Measurements from ENCODE around the gene SCN2B.

The SCN2B gene

DNA sequence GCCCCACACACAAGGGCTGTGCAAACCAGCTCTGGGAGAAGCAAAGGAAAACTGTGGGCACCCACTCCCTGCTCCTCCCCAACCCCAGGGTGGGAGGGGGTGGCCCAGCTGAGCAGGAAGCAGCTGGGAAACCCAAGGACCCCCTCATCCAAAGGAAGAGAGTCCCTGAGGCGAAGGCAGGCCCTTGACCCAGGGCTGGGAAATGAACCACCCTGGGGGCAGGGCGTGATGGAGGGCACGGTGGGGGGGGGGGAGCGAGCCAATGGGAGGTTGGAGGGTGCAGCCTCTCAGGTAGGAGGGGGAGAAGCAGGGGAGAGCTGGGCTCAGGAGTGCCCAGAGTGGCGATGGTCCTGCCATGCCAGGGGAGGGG is 40.7 kb downstream of the SCN2B start:
- DNase-seq (ENCODE audit: extremely low read depth in 1 of 2, low read depth in 1 of 2) = no peak

DNA sequence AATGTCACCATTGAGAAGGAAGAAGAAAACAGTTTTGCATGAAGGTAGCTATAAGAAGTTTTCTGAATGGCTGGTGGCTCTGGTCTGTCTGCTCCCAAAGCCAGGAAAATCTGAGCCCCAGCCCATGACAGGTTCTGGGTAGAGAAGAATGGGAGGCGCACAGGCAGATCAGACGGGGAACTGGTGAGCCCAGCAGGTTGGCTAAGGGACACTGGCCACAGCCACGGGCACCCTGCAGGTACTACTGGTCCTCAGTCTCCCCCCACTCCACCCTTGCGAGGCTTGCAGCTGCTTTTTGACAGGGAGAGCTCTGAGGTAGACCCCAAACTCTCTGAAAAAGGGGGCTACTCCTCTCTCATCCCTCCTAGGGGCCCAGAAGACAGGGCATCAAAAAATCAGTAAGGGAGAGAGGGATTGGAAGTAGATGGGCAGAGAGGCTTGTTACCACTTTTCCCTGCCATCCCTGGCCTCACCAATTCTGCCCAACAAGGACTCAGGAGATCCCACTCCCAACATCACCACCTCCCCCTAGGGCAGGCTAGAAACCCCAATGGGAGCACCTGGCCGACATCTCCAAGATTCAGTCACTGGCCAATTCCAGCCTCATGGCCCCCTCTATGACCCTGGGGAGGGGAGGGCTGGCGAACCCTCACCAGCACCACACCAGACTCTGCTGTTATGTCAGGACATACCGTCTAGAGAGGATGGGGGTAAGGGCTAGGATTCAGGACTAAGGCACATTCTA is 41.2 kb downstream of the SCN2B start:
- no peak for DNase-seq (ENCODE audit: extremely low read depth in 1 of 2, low read depth in 1 of 2)

DNA sequence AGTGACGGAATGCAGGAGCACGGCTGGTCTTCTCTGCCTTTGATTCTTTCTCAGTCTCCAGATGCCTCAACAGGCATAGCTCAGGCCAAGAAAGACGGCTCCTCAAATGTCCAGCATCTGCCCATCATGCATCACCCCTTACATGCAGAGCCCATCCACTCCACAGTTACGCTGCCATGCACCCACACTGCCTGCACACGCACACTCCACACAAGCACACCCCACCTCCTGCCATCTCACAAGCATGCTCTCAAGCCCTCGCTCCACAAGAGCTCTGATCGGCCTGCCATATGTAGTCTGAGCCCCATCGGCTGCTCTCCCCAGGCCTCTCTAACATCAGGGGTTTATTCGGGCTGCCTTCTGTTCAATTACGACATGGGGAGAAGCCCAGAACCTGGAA is 42.6 kb downstream of the SCN2B start:
- no peak for DNase-seq (ENCODE audit: extremely low read depth in 1 of 2, low read depth in 1 of 2)

DNA sequence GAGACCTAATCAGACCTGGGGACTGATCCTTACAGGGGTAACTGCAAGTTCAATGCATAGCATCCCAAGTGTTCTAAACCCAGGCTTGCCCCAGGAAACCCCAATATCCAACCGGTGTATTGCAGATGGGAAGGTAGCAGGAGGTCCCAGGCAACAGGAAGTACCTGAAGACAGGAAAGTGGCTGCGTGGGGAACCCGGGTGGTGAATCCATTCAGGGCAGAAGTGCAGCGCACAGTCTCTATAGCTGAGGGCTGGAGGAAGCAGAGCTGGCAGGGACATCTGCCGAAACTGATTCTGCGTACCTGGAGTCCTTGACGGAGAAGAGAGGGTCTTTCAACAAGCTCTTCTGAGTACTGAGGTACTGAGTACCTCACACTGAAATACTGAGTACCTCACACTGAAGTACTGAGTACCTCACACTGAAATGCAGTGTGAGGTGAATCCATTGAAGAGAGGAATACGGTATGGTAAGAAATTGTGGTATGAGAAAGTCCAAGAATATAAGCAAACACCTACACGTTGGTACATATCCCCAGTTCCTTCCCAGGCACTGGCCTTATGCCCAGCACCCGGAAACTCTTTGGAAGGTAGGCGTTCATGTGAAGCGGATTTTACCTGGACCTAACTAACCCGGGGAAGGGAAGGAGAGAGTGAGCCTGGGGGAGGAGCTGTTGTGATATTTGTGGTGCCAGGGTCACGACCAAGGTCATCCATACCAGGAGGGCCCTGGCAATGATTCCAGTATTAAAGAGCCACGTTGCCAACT is 43.9 kb downstream of the SCN2B start:
- no peak for DNase-seq (ENCODE audit: extremely low read depth in 1 of 2, low read depth in 1 of 2)

DNA sequence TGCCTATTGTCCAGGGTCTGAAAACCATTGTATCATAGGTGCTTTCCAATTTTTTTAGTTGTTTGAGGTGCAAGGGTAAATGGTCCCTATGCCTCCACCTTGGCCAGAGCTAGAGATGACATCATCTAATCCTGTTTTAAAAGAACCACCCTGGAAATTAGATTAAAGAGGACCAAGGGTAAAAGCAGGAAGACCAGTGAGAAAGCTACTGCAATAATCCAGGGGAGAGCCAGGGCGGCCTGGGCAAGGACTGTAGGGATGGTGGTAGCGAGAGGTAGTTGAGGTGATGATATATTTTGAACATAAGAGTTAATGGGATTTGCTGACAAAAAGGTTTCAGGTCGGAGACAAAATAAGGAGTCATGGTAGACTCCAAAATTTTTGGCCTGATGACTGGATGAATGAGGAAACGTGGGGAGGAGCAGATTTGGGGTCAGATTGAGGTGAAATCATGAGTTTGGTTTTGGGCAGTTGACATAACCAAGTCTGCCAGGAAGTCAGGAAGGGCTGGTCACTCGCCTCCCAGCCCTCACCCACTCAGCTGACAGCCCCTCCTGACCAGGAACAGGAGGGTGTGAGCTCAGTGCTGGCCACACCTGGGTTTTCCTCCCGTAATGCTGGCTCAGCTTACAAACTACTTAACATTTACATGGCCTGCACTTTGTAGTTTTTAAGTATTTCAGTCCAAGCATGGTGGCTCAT is 46.8 kb downstream of the SCN2B start:
- DNase-seq (ENCODE audit: extremely low read depth in 1 of 2, low read depth in 1 of 2) = no peak

DNA sequence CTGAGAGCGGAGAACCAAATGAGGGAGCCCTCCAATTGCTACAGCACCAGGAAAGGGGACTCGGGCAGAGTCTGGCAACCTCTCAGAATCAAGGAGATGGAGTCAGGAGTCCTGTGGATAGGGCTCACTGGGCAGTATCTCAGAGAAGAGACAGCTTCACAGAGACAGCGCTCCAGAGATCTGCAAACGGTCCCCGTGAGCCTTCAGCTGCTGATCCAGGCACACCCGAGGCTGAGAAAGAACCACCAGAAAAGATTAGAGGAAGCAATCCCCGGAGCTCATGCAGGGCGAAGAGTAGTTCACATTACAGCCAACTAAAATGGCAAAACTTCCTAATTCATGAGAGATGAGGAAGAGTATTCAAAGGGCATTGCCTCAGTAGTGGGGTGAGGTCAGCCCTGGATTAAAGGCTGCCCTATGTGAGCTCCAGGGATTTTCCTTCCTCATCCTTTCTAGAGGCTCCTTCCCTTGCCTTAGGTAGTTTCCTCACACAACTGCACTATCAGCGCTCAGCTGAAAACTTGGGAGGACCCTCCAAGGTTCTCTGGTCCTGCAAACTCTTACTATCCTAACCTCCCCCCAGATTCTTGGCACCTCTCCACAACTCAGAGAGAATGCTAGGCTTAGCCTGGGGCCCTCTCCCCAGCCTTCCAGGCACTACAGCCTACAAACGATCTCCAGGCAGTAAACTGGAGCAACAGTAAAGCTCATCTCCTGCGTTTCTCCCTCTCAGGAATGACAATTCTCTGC is 47.5 kb downstream of the SCN2B start:
- no peak for DNase-seq (ENCODE audit: extremely low read depth in 1 of 2, low read depth in 1 of 2)

DNA sequence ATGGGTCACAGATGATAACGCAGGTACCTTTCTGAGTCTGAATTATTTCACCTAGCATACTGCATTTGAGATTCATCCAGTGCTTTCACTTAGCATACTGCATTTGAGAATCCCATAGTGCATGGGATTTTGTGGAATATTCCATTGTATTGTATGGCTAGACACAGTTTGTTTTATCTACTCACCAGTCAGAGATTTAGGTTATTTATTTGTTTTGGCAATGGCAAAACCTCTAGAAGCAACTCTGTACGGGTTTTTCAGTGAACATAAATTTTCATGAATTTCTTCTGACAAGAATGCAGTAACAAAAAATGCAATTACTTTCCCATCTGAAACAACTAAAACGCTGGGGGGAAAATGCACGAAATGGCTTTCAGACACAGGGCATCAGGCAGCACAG is 48.1 kb downstream of the SCN2B start:
- no peak for DNase-seq (ENCODE audit: extremely low read depth in 1 of 2, low read depth in 1 of 2)

DNA sequence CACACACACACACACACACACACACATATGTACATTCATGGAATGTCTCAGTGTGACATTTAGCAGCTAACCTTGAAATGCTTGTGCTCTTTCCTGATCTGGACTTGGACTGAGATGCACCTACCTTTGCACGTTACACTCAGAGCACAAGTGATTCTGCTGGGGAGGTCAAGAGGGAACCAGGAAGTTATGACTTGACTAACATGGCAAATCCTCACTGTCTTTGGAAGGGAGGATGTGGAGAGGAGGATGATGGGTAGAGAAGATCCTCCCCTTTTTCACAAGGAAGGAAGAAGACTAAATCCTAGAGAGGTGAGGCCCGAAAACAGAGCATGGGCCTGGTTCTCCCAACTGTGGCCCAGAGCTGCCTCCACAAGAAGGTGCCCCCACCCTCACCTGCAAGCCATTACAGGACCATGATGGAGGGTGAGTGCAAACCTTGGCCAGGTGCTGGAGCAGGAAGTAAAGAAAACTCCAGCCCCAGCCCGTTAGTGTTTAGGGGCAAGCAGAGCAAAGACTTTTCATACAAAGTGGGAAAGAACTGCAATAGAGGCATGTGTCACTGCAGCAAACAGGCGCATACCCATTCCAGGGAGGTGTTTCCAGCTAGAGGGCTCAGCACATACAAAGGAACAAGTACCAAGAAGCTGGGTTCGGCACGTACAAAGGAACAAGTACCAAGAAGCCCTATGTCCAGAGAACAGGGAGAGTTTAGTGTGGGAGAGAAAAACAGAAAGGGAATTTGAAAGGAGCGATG is 50.2 kb downstream of the SCN2B start:
- no peak for DNase-seq (ENCODE audit: extremely low read depth in 1 of 2, low read depth in 1 of 2)

DNA sequence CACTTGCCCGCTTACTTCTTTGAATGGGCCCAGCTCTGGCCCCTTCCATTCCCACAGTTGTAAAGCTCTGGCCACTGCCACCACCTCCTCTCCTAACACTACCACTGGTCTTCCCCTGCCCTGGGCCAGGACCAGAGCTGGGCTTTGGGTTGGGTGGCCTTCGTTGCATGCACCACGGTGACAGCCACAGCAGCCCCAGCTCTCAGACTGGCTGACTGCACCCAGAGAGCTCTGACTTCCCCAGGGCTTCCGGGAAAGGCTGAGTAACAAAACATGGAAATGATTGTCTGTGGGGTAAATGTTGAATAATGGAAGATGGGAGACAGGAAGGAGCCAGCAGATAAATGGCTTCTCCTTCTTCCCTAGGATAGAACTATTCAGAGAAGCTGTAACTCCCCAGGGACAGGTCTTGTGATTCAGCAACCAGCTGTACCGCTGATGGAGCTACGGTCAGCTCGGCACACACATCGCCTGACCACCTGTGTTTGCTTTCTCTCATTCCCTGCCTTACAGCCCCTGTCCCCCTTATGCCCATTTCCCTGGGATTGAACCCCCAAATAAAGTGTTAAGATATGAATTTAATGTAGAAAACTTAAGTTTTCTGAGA is 51.4 kb downstream of the SCN2B start:
- DNase-seq (ENCODE audit: extremely low read depth in 1 of 2, low read depth in 1 of 2) = no peak

DNA sequence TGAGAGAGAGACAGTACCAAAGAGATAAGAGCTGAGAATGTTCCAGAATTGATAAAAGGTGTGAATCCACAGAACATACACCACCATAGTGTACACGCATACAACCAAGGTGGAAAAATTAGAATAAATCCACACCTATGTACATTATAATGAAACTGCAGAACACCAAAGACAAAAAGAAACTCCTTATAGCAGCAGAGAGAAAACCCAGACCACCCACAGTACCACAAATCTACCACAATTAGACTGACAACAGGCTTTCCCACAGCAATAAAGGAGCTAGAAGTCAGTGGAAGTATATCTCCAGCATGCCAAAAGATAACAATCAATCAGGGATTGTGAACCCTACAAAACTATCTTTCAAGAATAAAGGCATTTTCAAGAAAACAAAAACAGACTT is 55.6 kb downstream of the SCN2B start:
- DNase-seq (ENCODE audit: extremely low read depth in 1 of 2, low read depth in 1 of 2) = no peak

DNA sequence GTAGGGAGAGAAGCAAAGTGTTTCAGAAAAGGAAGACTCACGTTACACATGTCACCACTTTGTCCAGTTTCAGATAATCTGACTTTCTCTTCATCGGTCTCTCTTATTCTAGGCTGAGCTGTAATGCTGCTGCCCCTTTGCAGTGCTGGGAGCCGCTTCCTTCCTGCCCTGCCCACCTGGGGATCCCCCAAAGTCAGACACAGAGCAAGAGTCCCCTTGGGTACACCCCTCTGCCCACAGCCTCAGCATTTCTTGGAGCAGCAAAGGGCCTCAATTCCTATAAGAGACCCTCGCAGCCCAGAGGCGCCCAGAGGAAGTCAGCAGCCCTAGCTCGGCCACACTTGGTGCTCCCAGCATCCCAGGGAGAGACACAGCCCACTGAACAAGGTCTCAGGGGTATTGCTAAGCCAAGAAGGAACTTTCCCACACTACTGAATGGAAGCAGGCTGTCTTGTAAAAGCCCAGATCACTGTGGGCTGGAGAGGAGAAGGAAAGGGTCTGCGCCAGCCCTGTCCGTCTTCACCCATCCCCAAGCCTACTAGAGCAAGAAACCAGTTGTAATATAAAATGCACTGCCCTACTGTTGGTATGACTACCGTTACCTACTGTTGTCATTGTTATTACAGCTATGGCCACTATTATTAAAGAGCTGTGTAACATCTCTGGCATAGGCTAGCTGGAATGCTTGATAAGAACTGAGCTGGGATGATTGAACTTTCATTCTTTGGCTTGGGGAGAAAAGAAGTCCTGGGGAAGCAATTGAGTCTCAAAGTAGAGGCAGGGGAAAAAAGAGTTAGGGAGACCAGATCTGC is 58.4 kb downstream of the SCN2B start:
- no peak for DNase-seq (ENCODE audit: extremely low read depth in 1 of 2, low read depth in 1 of 2)

DNA sequence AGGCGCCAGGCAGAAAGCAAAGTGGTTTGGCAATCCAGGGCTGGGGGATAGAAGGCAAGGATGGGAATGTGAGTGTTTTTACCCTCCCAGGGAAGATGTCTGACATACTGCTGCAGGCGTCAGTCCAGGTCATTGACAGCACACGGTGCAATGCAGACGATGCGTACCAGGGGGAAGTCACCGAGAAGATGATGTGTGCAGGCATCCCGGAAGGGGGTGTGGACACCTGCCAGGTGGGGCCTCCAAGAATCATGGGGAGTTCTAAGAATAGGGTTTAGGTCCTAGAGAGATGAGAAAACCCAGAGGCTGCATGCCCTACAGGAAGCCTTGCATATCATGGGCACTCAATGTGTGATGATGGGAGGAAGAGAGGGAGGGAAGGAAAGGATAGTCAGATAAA is 61.4 kb downstream of the SCN2B start:
- DNase-seq (ENCODE audit: extremely low read depth in 1 of 2, low read depth in 1 of 2) = no peak

DNA sequence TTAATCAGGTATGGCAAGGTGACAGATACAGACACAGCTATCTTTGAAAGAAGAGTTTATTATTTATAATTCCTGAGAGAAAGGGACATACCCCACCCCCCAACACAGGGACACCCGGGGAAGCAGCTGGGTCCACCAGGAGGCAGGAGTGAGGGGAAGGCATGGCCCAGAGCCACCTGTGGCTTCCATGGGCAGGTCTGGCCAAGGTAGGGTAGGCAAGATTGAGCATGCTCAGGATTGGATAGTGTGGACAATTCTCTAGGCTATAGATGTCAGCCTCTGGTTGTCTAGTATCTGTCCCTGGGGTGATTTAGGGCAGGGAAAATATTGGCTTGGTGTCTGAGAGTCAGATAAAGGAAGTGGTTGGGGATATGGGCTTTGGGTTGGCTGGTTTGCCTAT is 62.2 kb downstream of the SCN2B start:
- DNase-seq (ENCODE audit: extremely low read depth in 1 of 2, low read depth in 1 of 2) = no peak

DNA sequence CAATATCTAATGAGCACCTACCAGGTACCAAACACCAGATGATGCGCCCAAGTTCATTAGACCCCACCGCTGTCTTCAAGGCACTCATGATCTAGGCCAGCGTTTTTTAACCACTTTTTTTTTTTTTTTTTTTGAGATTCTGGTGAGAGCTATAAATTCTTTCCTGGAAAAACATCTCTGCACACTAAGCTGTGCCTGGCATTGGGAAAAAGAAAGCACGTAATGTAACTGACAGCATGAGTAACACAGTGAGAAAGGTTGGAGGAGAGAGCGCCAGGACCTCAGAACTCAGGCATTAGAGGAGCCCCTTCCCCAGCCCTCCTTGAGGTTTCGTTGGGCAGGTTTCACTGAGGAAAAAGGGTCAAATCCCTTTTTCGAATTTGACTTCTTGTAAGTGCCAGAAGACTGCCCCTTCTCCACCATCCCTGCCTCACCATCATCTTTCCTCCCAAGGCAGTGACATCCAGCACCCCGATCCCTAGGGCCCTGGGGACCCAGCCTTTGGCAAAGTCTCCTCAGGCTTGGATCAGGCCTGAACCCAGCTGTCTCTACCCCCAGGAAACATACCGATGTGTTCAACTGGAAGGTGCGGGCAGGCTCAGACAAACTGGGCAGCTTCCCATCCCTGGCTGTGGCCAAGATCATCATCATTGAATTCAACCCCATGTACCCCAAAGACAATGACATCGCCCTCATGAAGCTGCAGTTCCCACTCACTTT is 63.6 kb downstream of the SCN2B start:
- no peak for DNase-seq (ENCODE audit: extremely low read depth in 1 of 2, low read depth in 1 of 2)
